Measurements from ENCODE around the gene UBE2B. TPM values are rescaled to one million over a fixed set of nuclear protein-coding genes. Genes with fewer than 3 reads are reported as not detected.

UBE2B gene
- total RNA-seq, 1 experiment from 2014 or later = 186 TPM

DNA sequence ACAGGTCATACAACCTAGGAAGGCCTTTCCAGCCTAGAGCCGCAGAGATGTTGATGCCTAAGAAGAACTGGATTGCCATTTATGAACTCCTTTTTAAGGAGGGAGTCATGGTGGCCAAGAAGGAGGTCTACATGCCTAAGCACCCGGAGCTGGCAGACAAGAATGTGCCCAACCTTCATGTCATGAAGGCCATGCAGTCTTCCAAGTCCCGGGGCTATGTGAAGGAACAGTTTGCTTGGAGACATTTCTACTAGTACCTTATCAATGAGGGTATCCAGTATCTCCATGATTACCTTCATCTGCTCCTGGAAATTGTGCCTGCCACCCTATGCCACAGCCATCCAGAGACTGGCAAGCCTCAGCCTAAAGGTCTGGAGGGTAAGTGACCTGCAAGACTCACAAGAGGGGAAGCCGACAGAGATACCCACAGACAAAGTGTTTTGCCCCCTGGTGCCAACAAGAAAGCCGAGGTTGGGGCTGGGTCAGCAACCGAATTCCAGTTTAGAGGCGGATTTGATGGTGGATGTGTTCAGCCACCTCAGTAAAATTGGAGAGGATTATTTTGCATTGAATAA is 51.5 kb downstream of the UBE2B start:
- POLR2A ChIA-PET = no interaction called here
- peaks cover 8% of the 10 kb centered on the region for H3K9me3 Mint-ChIP-seq (ENCODE audit: unreplicated experiment)

GRCh38 chr5:134423376-134423775 is 52.0 kb downstream of the UBE2B start:
- intact Hi-C loops (cut with micrococcal nuclease) = no loop called here
- Mint-ChIP-seq H3K27ac (ENCODE audit: low read depth, unreplicated experiment) (no peak overlapping the region), H3K9me3 (ENCODE audit: unreplicated experiment) (peaks cover 8% of the 10 kb centered on the region), H3K27me3 (ENCODE audit: insufficient read depth, unreplicated experiment) (no peaks in the 10 kb centered on the region), H3K4me3 (ENCODE audit: unreplicated experiment) (no peak overlapping the region), H3K36me3 (ENCODE audit: insufficient read depth, unreplicated experiment) (peaks cover 6% of the 10 kb centered on the region), H3K4me1 (ENCODE audit: insufficient read depth, unreplicated experiment) (no peaks in the 10 kb centered on the region)
- TF ChIP-seq CTCF (IDR thresholded peaks at IDR 0.05; ENCODE audit: unreplicated experiment) = no peak
- no TSS peak for BruUV-seq (replicated peaks)
- POLR2A ChIA-PET = no interaction called here
- no peak for DNase-seq (ENCODE audit: unreplicated experiment)
- CTCF ChIA-PET = interaction anchor here (0.6 to 1.3 kb wide), 3 partner anchors 16 to 330 kb away, joined by 3 read pairs; no protein-coding TSS in a partner anchor

More for the DNA sequence above, 51.5 kb downstream of the UBE2B start:
- no peaks in the 10 kb centered on the region for H3K4me1 Mint-ChIP-seq (ENCODE audit: insufficient read depth, unreplicated experiment)
- no TSS peak for BruUV-seq (replicated peaks)
- H3K27me3 Mint-ChIP-seq (ENCODE audit: insufficient read depth, unreplicated experiment) = no peaks in the 10 kb centered on the region
- H3K4me3 Mint-ChIP-seq (ENCODE audit: unreplicated experiment) = no peak overlapping the region
- H3K36me3 Mint-ChIP-seq (ENCODE audit: insufficient read depth, unreplicated experiment) = peaks cover 6% of the 10 kb centered on the region
- CTCF ChIA-PET = no interaction called here
- TF ChIP-seq CTCF (IDR thresholded peaks at IDR 0.05; ENCODE audit: unreplicated experiment) = no peak
- DNase-seq (ENCODE audit: unreplicated experiment) = no peak
- intact Hi-C loops (cut with micrococcal nuclease) = no loop called here
- no peak overlapping the region for H3K27ac Mint-ChIP-seq (ENCODE audit: low read depth, unreplicated experiment)

DNA sequence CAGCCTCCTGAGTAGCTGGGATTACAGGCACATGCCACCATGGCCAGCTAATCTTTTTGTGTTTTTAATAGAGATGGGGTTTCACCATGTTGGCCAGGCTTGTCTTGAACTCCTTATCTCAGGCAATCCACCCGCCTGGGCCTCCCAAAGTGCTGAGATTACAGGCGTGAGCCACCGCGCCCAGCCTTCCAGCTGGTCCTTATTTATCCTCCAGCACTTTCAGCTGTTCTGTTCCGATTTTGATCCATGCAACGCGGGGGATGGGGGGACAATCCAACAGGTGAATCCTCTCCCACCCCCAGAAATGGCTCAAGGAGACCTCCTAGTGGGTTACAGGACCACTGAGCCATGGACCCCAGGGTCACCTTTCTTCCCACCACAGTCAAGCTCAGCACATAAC is 55.0 kb downstream of the UBE2B start:
- TF ChIP-seq CTCF (IDR thresholded peaks at IDR 0.05; ENCODE audit: unreplicated experiment) = no peak
- no peak for DNase-seq (ENCODE audit: unreplicated experiment)
- H3K4me1 Mint-ChIP-seq (ENCODE audit: insufficient read depth, unreplicated experiment) = no peaks in the 10 kb centered on the region
- POLR2A ChIA-PET = interaction anchor here (1.0 kb wide), 1 partner anchor 40 kb away, joined by 4 read pairs; no protein-coding TSS in a partner anchor
- no peaks in the 10 kb centered on the region for H3K27me3 Mint-ChIP-seq (ENCODE audit: insufficient read depth, unreplicated experiment)
- BruUV-seq (replicated peaks) = no TSS peak
- no peak overlapping the region for H3K27ac Mint-ChIP-seq (ENCODE audit: low read depth, unreplicated experiment)
- CTCF ChIA-PET = interaction anchor here (0.5 to 1.9 kb wide), 4 partner anchors 8 to 80 kb away, joined by 3 to 8 read pairs (median 5); partner anchors contain the start of gene CDKN2AIPNL
- intact Hi-C loops (cut with micrococcal nuclease) = no loop called here
- no peaks in the 10 kb centered on the region for H3K36me3 Mint-ChIP-seq (ENCODE audit: insufficient read depth, unreplicated experiment)
- H3K9me3 Mint-ChIP-seq (ENCODE audit: unreplicated experiment) = peaks cover 8% of the 10 kb centered on the region
- no peak overlapping the region for H3K4me3 Mint-ChIP-seq (ENCODE audit: unreplicated experiment)

GRCh38 chr5:134427540-134428041 is 56.2 kb downstream of the UBE2B start:
- DNase-seq (ENCODE audit: unreplicated experiment) = no peak
- no TSS peak for BruUV-seq (replicated peaks)
- ChIA-PET POLR2A (interaction anchor here (0.9 to 3.1 kb wide), 6 partner anchors 9 to 101 kb away, joined by 3 to 20 read pairs (median 4); partner anchors contain the start of gene CDKN2AIPNL), CTCF (interaction anchor here (0.8 to 2.8 kb wide), 4 partner anchors 14 to 99 kb away, joined by 3 to 18 read pairs (median 3); partner anchors contain the start of gene CDKN2AIPNL)
- peaks cover 2% of the 10 kb centered on the region for H3K4me1 Mint-ChIP-seq (ENCODE audit: insufficient read depth, unreplicated experiment)
- no peak overlapping the region for H3K4me3 Mint-ChIP-seq (ENCODE audit: unreplicated experiment)
- no peak for TF ChIP-seq CTCF (IDR thresholded peaks at IDR 0.05; ENCODE audit: unreplicated experiment)
- H3K36me3 Mint-ChIP-seq (ENCODE audit: insufficient read depth, unreplicated experiment) = no peaks in the 10 kb centered on the region
- intact Hi-C loops (cut with micrococcal nuclease) = no loop called here
- H3K9me3 Mint-ChIP-seq (ENCODE audit: unreplicated experiment) = no peaks in the 10 kb centered on the region
- no peaks in the 10 kb centered on the region for H3K27me3 Mint-ChIP-seq (ENCODE audit: insufficient read depth, unreplicated experiment)
- no peak overlapping the region for H3K27ac Mint-ChIP-seq (ENCODE audit: low read depth, unreplicated experiment)

Measured in MCF 10A (cell line).